H1 (cell line): ENCODE data around the gene DUOX1. TPM values are rescaled to one million over a fixed set of nuclear protein-coding genes. Genes with fewer than 3 reads are reported as not detected.

Source experiments
- CTCF ChIA-PET: fragments of 300-600 bp; sonication (Branson Sonifier 250); formaldehyde crosslinking; loops from one replicate; lab custom pipeline; 2021; ENCODE audit not compliant: partially characterized antibody; lab: Charles Lee
- POLR2A ChIA-PET: fragments of 300-600 bp; sonication (Branson Sonifier 250); formaldehyde crosslinking; loops from one replicate; lab custom pipeline; 2021; ENCODE audit warnings: inconsistent platforms; ENCODE audit not compliant: partially characterized antibody; lab: Charles Lee
- DNase-seq, 2 experiments: peaks; one replicate each; pipeline versions ENCODE4 v3.0.0 to v3.0.0-alpha.2; 2010 to 2022; ENCODE audit warnings: low spot score in 2 of 2, low read depth in 1 of 2, mixed read lengths in 1 of 2
- FAIRE-seq: peaks from 2 replicates; lab custom pipeline; 2011; peaks lifted over from hg19 to GRCh38; lab: Jason Lieb, UNC
- H2AFZ ChIP-seq: 2 replicates; pipeline ENCODE4 v1.8.1; 2012; ENCODE audit warnings: low read length, inconsistent platforms
- H2AK5ac ChIP-seq: 2 replicates; pipeline ENCODE4 v1.6.1; 2013; ENCODE audit warnings: low read depth, low read length
- H2BK120ac ChIP-seq: replicated peaks from 2 replicates; pipeline ENCODE3; 2013; ENCODE audit warnings: low read depth, low read length, inconsistent platforms
- H2BK12ac ChIP-seq: 2 replicates; pipeline ENCODE4 v1.6.1; 2013; ENCODE audit warnings: low read depth, low read length
- H2BK15ac ChIP-seq: 2 replicates; pipeline ENCODE4 v1.6.1; 2013; ENCODE audit warnings: low read length
- H2BK20ac ChIP-seq: 2 replicates; pipeline ENCODE4 v1.6.1; 2013; ENCODE audit warnings: low read length
- H2BK5ac ChIP-seq: 2 replicates; pipeline ENCODE4 v1.6.1; 2013; ENCODE audit warnings: low read depth, low read length
- H3K14ac ChIP-seq: 2 replicates; pipeline ENCODE4 v1.6.1; 2013; ENCODE audit warnings: inconsistent platforms; ENCODE audit not compliant: insufficient read length
- H3K18ac ChIP-seq: 2 replicates; pipeline ENCODE4 v1.6.1; 2013; ENCODE audit warnings: low read length; ENCODE audit errors: extremely low read depth
- H3K23ac ChIP-seq: 2 replicates; pipeline ENCODE4 v1.6.1; 2013; ENCODE audit warnings: inconsistent platforms; ENCODE audit not compliant: insufficient read length
- H3K23me2 ChIP-seq: 2 replicates; pipeline ENCODE4 v1.6.1; 2013; ENCODE audit warnings: low read depth, low read length
- H3K27ac ChIP-seq: 2 replicates; pipeline ENCODE4 v1.6.1; 2011; ENCODE audit warnings: low read depth, low read length, inconsistent platforms
- H3K27me3 ChIP-seq, 4 experiments: replicated peaks in 1 of 4; 1 replicate in 1 of 4; 2 replicates in 3 of 4; pipeline versions ENCODE4 v1.6.1 to v1.8.1; 2011 to 2013; ENCODE audit warnings: low read length in 3 of 4, mild to moderate bottlenecking in 3 of 4, inconsistent platforms in 2 of 4, mixed read lengths in 2 of 4, moderate library complexity in 1 of 4; ENCODE audit not compliant: control insufficient read depth in 3 of 4, insufficient read depth in 3 of 4; ENCODE audit errors: extremely low read depth in 1 of 4
- H3K36me3 ChIP-seq, 4 experiments: 2 replicates each; pipeline versions ENCODE4 v1.6.1 to v1.8.1; 2011 to 2013; ENCODE audit warnings: mild to moderate bottlenecking in 4 of 4, low read length in 3 of 4, moderate library complexity in 2 of 4, control low read depth in 1 of 4, inconsistent platforms in 1 of 4; ENCODE audit not compliant: insufficient read depth in 4 of 4, control insufficient read depth in 2 of 4
- H3K4ac ChIP-seq: replicated peaks from 2 replicates; pipeline ENCODE3; 2013; ENCODE audit warnings: low read length, low read depth, mixed read lengths, inconsistent platforms; ENCODE audit not compliant: insufficient read length
- H3K4me1 ChIP-seq, 4 experiments: replicated peaks in 1 of 4; 1 replicate in 1 of 4; 2 replicates in 3 of 4; pipeline versions ENCODE4 v1.6.1 to v1.8.1; 2011 to 2013; ENCODE audit warnings: low read length in 3 of 4, inconsistent platforms in 2 of 4, mixed read lengths in 1 of 4; ENCODE audit not compliant: insufficient read depth in 4 of 4, control insufficient read depth in 3 of 4
- H3K4me2 ChIP-seq, 2 experiments: 2 replicates each; pipeline versions ENCODE4 v1.6.1 to v1.8.1; 2011 to 2013; ENCODE audit warnings: low read depth in 2 of 2, low read length in 2 of 2, control low read depth in 1 of 2, inconsistent platforms in 1 of 2, mild to moderate bottlenecking in 1 of 2; ENCODE audit not compliant: insufficient read depth in 1 of 2
- H3K4me3 ChIP-seq, 4 experiments: fragments of 200-600, 300-600 bp in 1 of 4; sonication (generic), shearing (Covaris generic), sonication (Bioruptor Twin) in 1 of 4; 2 replicates each; pipeline versions ENCODE4 v1.5.1 to v1.8.1; 2011 to 2016; ENCODE audit warnings: low read length in 4 of 4, low read depth in 3 of 4, control low read depth in 2 of 4, inconsistent platforms in 2 of 4, mild to moderate bottlenecking in 2 of 4, mixed read lengths in 1 of 4, moderate library complexity in 1 of 4; ENCODE audit not compliant: insufficient read depth in 2 of 4; ENCODE audit errors: extremely low read depth in 1 of 4
- H3K56ac ChIP-seq: replicated peaks from 2 replicates; pipeline ENCODE3; 2013; ENCODE audit warnings: low read depth, mild to moderate bottlenecking, mixed read lengths, low read length, inconsistent platforms; ENCODE audit not compliant: insufficient read length
- H3K79me1 ChIP-seq: 2 replicates; pipeline ENCODE4 v1.6.1; 2013; ENCODE audit warnings: low read depth, low read length, control low read depth
- H3K79me2 ChIP-seq, 2 experiments: 2 replicates each; pipeline versions ENCODE4 v1.6.1 to v1.8.1; 2012 to 2013; ENCODE audit warnings: low read length in 2 of 2, mild to moderate bottlenecking in 2 of 2, inconsistent platforms in 1 of 2; ENCODE audit not compliant: insufficient read depth in 2 of 2, control insufficient read depth in 1 of 2
- H3K9ac ChIP-seq, 4 experiments: replicated peaks in 1 of 4; 1 replicate in 1 of 4; 2 replicates in 3 of 4; pipeline versions ENCODE4 v1.6.1 to v1.8.1; 2011 to 2013; ENCODE audit warnings: low read depth in 3 of 4, low read length in 3 of 4, control low read depth in 2 of 4, mild to moderate bottlenecking in 2 of 4, moderate library complexity in 2 of 4, inconsistent platforms in 1 of 4; ENCODE audit errors: extremely low read depth in 1 of 4
- H3K9me3 ChIP-seq, 2 experiments: 2 replicates each; pipeline versions ENCODE4 v1.6.1 to v1.8.1; 2012 to 2013; ENCODE audit warnings: mild to moderate bottlenecking in 2 of 2, moderate library complexity in 2 of 2, control low read depth in 1 of 2, inconsistent platforms in 1 of 2, low read depth in 1 of 2, low read length in 1 of 2, mixed read lengths in 1 of 2; ENCODE audit not compliant: insufficient read depth in 2 of 2
- H4K20me1 ChIP-seq, 2 experiments: replicated peaks in 1 of 2; 2 replicates each; pipeline versions ENCODE3 to v1.8.1; 2011 to 2013; ENCODE audit warnings: inconsistent platforms in 2 of 2, low read length in 2 of 2, mild to moderate bottlenecking in 1 of 2; ENCODE audit not compliant: insufficient read depth in 2 of 2, control insufficient read depth in 1 of 2
- H4K5ac ChIP-seq: 2 replicates; pipeline ENCODE4 v1.6.1; 2013; ENCODE audit warnings: low read length, low read depth, mixed read lengths, inconsistent platforms; ENCODE audit not compliant: insufficient read length
- H4K8ac ChIP-seq: 2 replicates; pipeline ENCODE4 v1.8.0; 2013; ENCODE audit warnings: mild to moderate bottlenecking, moderate library complexity, low read length, inconsistent platforms; ENCODE audit not compliant: insufficient read depth; ENCODE audit errors: extremely low read depth
- H4K91ac ChIP-seq: replicated peaks from 2 replicates; pipeline ENCODE3; 2013; ENCODE audit warnings: low read length, mixed read lengths, inconsistent platforms; ENCODE audit not compliant: insufficient read length
- BACH1 ChIP-seq: IDR thresholded peaks from 2 replicates; pipeline ENCODE4 v1.6.1; 2012; ENCODE audit warnings: low read length, improper control_type of control experiment
- JUN ChIP-seq: IDR thresholded peaks from 2 replicates; pipeline ENCODE4 v1.6.1; 2011; ENCODE audit warnings: low read depth, mild to moderate bottlenecking, improper control_type of control experiment, low read length
- SP1 ChIP-seq: IDR thresholded peaks from 2 replicates; pipeline ENCODE4 v1.6.1; 2011; ENCODE audit warnings: low read depth, low read length
- WGBS, 2 experiments: shearing (Covaris generic) in 1 of 2; methylation state at CpG; one replicate each; pipeline versions ENCODE4 v1.1.6 to v1.1.7; 2013 to 2015; ENCODE audit warnings: low lambda C conversion rate in 2 of 2, mixed read lengths in 2 of 2, inconsistent platforms in 1 of 2, low coverage in 1 of 2, missing lambda C conversion rate in 1 of 2; ENCODE audit not compliant: insufficient replicate concordance in 2 of 2, insufficient coverage in 1 of 2, insufficient read length in 1 of 2; ENCODE audit errors: extremely low coverage in 1 of 2, missing lambda C conversion rate in 1 of 2; 5-methylcytosine and 5-hydroxymethylcytosine counted together
- polyA plus RNA-seq, 7 experiments: library from polyadenylated mRNA; depleted of rRNA in 3 of 7; stranded (reverse) in 5 of 7; unstranded in 2 of 7; fragments of >200 nt in 5 of 7; fragments of 200-250 nt in 2 of 7; gene quantifications; 1 replicate in 5 of 7; 2 replicates in 1 of 7; 4 replicates in 1 of 7; pipeline versions ENCODE4 v1.2.1 to v1.2.3, GENCODE V29; 2011 to 2013; ENCODE audit warnings: missing spikeins in 2 of 7, mixed read lengths in 2 of 7
- total RNA-seq: library from RNA; stranded (reverse); fragmentation: NEBNext Ultra II Directional; extraction: Animal tissue kit (Norgen Biotek cat#: 25700); gene quantifications from 2 replicates; pipeline ENCODE4 v1.2.1, GENCODE V29; 2021

DUOX1 gene
- total and polyA plus RNA-seq, 2 of the 8 experiments (the other 6 are each of a cell fraction or from before 2014, with no cell fraction given), result 0.84 to 1.4 TPM

DNA sequence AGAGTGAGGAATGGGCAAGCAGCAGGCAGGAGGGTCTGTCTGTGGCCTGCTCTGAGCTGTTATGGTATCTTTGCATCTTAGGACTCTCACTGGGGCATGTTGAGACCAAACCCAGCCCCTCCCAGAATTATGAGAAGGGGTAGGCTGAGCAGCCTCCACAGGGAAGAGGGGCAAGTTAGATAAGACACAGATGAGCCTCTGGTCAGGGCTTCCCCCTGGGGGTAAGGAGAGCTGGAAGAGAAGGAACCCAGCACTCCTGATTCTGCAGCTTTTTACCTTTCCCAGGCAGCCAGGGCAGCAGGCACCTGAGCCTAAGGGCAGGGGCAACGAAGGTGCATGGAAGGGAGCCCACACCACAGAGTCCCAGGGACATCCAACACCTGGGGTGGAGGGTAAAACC lies 19.3 kb downstream of the DUOX1 start:
- H3K9me3 ChIP-seq, result no peaks in the 10 kb centered on the region
- H3K4me2 ChIP-seq, result no peak overlapping the region
- no peak overlapping the region for H3K27ac ChIP-seq
- no peak overlapping the region for H2BK12ac ChIP-seq
- no peak overlapping the region for H3K18ac ChIP-seq
- no peak overlapping the region for H3K14ac ChIP-seq
- H4K91ac ChIP-seq, result no peak overlapping the region
- no peaks in the 10 kb centered on the region; a peak in 1 of 7 replicates for H3K27me3 ChIP-seq
- H3K9ac ChIP-seq, result no peak overlapping the region
- H3K4ac ChIP-seq, result no peak overlapping the region
- TF ChIP-seq SP1 (no peak), BACH1 (no peak), JUN (no peak)
- no peaks in the 10 kb centered on the region for H3K79me2 ChIP-seq
- no peak for FAIRE-seq
- no peak overlapping the region for H2BK120ac ChIP-seq
- H3K4me3 ChIP-seq, result no peak overlapping the region
- H3K23ac ChIP-seq, result no peak overlapping the region
- H2AFZ ChIP-seq, result no peak overlapping the region
- no peak overlapping the region for H4K8ac ChIP-seq
- no peaks in the 10 kb centered on the region for H3K23me2 ChIP-seq
- no peaks in the 10 kb centered on the region; a peak in 1 of 7 replicates for H3K4me1 ChIP-seq
- WGBS, 2 experiments, result 82% methylated on average over 1 of the region's 1 CpG; no CpG with 5 or more reads in 1 of the 2 experiments
- no peaks in the 10 kb centered on the region; the same call in 1 of the 2 replicates for H3K79me1 ChIP-seq
- no peaks in the 10 kb centered on the region for H3K36me3 ChIP-seq
- H2BK15ac ChIP-seq, result no peak overlapping the region
- ChIA-PET CTCF (interaction anchor here (1.0 to 3.4 kb wide), 7 partner anchors 8 to 49 kb away, joined by 3 to 27 read pairs (median 4); no protein-coding TSS in a partner anchor), POLR2A (interaction anchor here (1.0 to 1.6 kb wide), 4 partner anchors 9 to 26 kb away, joined by 3 to 4 read pairs (median 3); no protein-coding TSS in a partner anchor)
- DNase-seq, result no peak
- no peak overlapping the region for H4K5ac ChIP-seq
- H2BK20ac ChIP-seq, result no peak overlapping the region
- H3K56ac ChIP-seq, result no peak overlapping the region
- H2BK5ac ChIP-seq, result no peak overlapping the region
- H2AK5ac ChIP-seq, result no peak overlapping the region
- no peaks in the 10 kb centered on the region for H4K20me1 ChIP-seq
